ENCODE measurements around the gene ADAMTS17.

DNA sequence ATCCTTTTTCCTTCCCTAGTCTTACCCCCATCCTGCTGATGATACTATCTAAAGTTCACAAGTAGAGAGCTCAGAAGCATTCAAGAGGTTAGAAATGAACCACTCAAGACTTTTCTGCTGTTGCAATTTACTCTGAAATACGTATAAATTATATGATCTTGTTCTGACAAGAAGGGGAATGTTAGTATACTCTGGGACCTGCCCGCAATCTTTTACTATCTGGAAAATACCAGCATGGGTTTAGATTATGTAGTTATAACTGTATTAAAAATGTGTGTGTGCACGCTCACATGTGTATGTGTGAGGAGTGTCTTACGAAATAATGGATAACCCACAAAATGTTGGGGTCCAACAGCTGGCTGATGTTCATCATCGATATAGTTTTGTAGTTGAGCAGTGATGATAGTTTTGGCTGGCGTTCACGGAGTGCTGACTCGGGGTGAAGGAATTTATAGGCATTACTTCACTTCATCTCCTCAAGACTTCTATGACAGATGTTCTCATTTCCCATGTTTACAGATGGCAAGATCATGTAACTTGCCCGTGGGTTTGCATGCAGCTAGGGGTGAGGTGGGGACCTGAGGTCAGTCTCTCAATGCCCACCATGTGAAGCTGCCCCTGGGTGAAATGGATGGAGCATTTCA is 311.1 kb downstream of the ADAMTS17 start:
- TF ChIP-seq, protein P1, sequence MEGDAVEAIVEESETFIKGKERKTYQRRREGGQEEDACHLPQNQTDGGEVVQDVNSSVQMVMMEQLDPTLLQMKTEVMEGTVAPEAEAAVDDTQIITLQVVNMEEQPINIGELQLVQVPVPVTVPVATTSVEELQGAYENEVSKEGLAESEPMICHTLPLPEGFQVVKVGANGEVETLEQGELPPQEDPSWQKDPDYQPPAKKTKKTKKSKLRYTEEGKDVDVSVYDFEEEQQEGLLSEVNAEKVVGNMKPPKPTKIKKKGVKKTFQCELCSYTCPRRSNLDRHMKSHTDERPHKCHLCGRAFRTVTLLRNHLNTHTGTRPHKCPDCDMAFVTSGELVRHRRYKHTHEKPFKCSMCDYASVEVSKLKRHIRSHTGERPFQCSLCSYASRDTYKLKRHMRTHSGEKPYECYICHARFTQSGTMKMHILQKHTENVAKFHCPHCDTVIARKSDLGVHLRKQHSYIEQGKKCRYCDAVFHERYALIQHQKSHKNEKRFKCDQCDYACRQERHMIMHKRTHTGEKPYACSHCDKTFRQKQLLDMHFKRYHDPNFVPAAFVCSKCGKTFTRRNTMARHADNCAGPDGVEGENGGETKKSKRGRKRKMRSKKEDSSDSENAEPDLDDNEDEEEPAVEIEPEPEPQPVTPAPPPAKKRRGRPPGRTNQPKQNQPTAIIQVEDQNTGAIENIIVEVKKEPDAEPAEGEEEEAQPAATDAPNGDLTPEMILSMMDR (IDR thresholded peaks at IDR 0.05; ENCODE audit: borderline replicate concordance, extremely low read depth, low read length, poor library complexity, severe bottlenecking) = no peak
- TF ChIP-seq EZH2 (IDR thresholded peaks at IDR 0.05; ENCODE audit: borderline replicate concordance, low read depth, low read length, severe bottlenecking) = no peak
